HG03159 (cell line): ENCODE measurements around the gene LDB2.
"Not testable (repeated sequence)": the region's sequence is repeated elsewhere in the genome, so short reads cannot be mapped to it uniquely, and the experiment has no call there.

Source experiments
- ATAC-seq: cut with Tn5 transposase; IDR thresholded peaks from one replicate; pipeline ENCODE4 v1.9.1; 2021; ENCODE audit warnings: mild to moderate bottlenecking, moderate library complexity; ENCODE audit not compliant: unreplicated experiment

LDB2 gene

GRCh38 chr4:16577177-16577576, 321.3 kb downstream of the LDB2 start:
- no peak for ATAC-seq

- ATAC-seq: no peak
These were observed 323.5 kb downstream of the LDB2 start for GRCh38 chr4:16574981-16575380.

- no peak for ATAC-seq
These were observed 324.7 kb downstream of the LDB2 start for GRCh38 chr4:16573739-16574138.

GRCh38 chr4:16573206-16573605, 325.2 kb downstream of the LDB2 start:
- no peak for ATAC-seq

- no peak for ATAC-seq
These were observed 325.8 kb downstream of the LDB2 start for GRCh38 chr4:16572631-16573030.

GRCh38 chr4:16572161-16572560, 326.3 kb downstream of the LDB2 start:
- ATAC-seq: no peak

GRCh38 chr4:16569790-16570189, 328.7 kb downstream of the LDB2 start:
- no peak for ATAC-seq

GRCh38 chr4:16557316-16557715, 341.1 kb downstream of the LDB2 start:
- ATAC-seq: not testable (repeated sequence)

- no peak for ATAC-seq
These were observed 343.3 kb downstream of the LDB2 start for GRCh38 chr4:16555156-16555555.

GRCh38 chr4:16550531-16550930, 347.9 kb downstream of the LDB2 start:
- ATAC-seq: no peak

- no peak for ATAC-seq
These were observed 352.8 kb downstream of the LDB2 start for GRCh38 chr4:16545656-16546055.

- ATAC-seq: no peak
These were observed 353.6 kb downstream of the LDB2 start for GRCh38 chr4:16544869-16545268.

- no peak for ATAC-seq
These were observed 354.2 kb downstream of the LDB2 start for GRCh38 chr4:16544251-16544721.

- no peak for ATAC-seq
These were observed 360.5 kb downstream of the LDB2 start for GRCh38 chr4:16537926-16538325.

GRCh38 chr4:16532240-16532970, 366.0 kb downstream of the LDB2 start:
- ATAC-seq: no peak

- no peak for ATAC-seq
These were observed 367.5 kb downstream of the LDB2 start for GRCh38 chr4:16530688-16531635.

- no peak for ATAC-seq
These were observed 373.4 kb downstream of the LDB2 start for GRCh38 chr4:16524911-16525554.

GRCh38 chr4:16524406-16524805, 374.0 kb downstream of the LDB2 start:
- no peak for ATAC-seq

GRCh38 chr4:16523526-16523925, 374.9 kb downstream of the LDB2 start:
- ATAC-seq: not testable (repeated sequence)

GRCh38 chr4:16521156-16521915, 377.1 kb downstream of the LDB2 start:
- no peak for ATAC-seq
